Heart right ventricle (tissue), 16 donors: Measurements from ENCODE around the gene NEK7. TPM values are rescaled to one million over a fixed set of nuclear protein-coding genes. Genes with fewer than 3 reads are reported as not detected.

Experiments used
- ATAC-seq, 8 donors: fragments of 200-7000 bp; cut with Tn5 transposase; one replicate each; pipeline ENCODE4 v1.9.1; 2020; ENCODE audit warnings: mild to moderate bottlenecking in 8 of 8, moderate library complexity in 8 of 8, moderate number of reproducible peaks in 1 of 8
- DNase-seq, 2 donors: peaks; one replicate each; pipeline ENCODE4 v3.0.0-alpha.2; 2020
- H3K27ac ChIP-seq, 10 donors: fragments of 200-600 bp; sonication (generic) in 2 of 10; one replicate each; pipeline versions ENCODE4 v1.5.0 to v1.8.0; 2020 to 2022; ENCODE audit warnings: mild to moderate bottlenecking in 3 of 10
- H3K27me3 ChIP-seq, 7 donors: fragments of 200-600 bp; one replicate each; pipeline ENCODE4 v1.8.0; 2021 to 2022; ENCODE audit warnings: mild to moderate bottlenecking in 2 of 7
- H3K36me3 ChIP-seq, 9 donors: fragments of 200-600 bp; sonication (generic) in 1 of 9; one replicate each; pipeline versions ENCODE4 v1.5.0 to v1.8.0; 2020 to 2022; ENCODE audit warnings: mild to moderate bottlenecking in 2 of 9
- H3K4me1 ChIP-seq, 9 donors: fragments of 200-600 bp; sonication (generic) in 1 of 9; one replicate each; pipeline versions ENCODE4 v1.5.0 to v1.8.0; 2020 to 2022; ENCODE audit warnings: mild to moderate bottlenecking in 4 of 9
- H3K4me3 ChIP-seq, 10 donors: fragments of 200-600 bp; sonication (generic) in 2 of 10; one replicate each; pipeline versions ENCODE4 v1.5.0 to v1.8.0; 2020 to 2022; ENCODE audit warnings: mild to moderate bottlenecking in 7 of 10, moderate library complexity in 2 of 10
- H3K9me3 ChIP-seq, 11 donors: fragments of 200-600 bp in 10 of 11; sonication (generic) in 2 of 11; one replicate each; pipeline versions ENCODE4 v1.5.0 to v1.8.0; 2013 to 2022; ENCODE audit warnings: mild to moderate bottlenecking in 2 of 11, control low read depth in 1 of 11, moderate library complexity in 1 of 11
- WGBS, 2 donors: extraction: QIAGEN DNeasy Blood & Tissue Kit; methylation state at CpG; one replicate each; pipeline ENCODE4 v1.1.7; 2013; ENCODE audit warnings: inconsistent platforms in 1 of 2; 5-methylcytosine and 5-hydroxymethylcytosine counted together
- intact Hi-C, 10 donors: fragments of 100-400 bp; cut with DNase I; formaldehyde crosslinking; loops; one replicate each; pipeline versions ENCODE4 v1.11.1 to v1.14.2; 2022
- polyA plus RNA-seq, 2 donors: library from polyadenylated mRNA; stranded (reverse); fragments of 200-250 nt; gene quantifications; one replicate each; pipeline ENCODE4 v1.2.3, GENCODE V29; 2013
- total RNA-seq, 10 donors: library from RNA; stranded (reverse); fragmentation: NEBNext Ultra II Directional in 3 of 10; extraction: Animal tissue kit (Norgen Biotek cat#: 25700) in 3 of 10; gene quantifications; one replicate each; pipeline versions ENCODE4 v1.2.1 to v1.2.4, GENCODE V29; 2021 to 2023
- TF ChIP-seq, protein P1 (sequence below), 9 donors: fragments of 200-600 bp; sonication (generic) in 2 of 9; IDR thresholded peaks; one replicate each; pipeline versions ENCODE4 v1.5.0 to v1.8.0; 2021 to 2022; ENCODE audit warnings: antibody characterized with exemption in 9 of 9, mild to moderate bottlenecking in 5 of 9, moderate library complexity in 1 of 9
- donor health status: Arrhythmogenic right ventricular cardiomyopathy.
- donor health status: ischemic (EF 13 %, LVEDD 7.1; RV severe dilation, severe dysfunction).
- donor health status: healthy with polysubstance abuse.
- donor health status: DM: no; HTN: yes; CAD: no.
- donor health status: DM: no; HTN: no; CAD: no.
- donor health status: ischemic (EF 25% LVEDD 6.9; RV normal size, moderate dysfunction).
- donor health status: ischemic (EF 25% LVEDD 5.7; RV mildly dilated, moderate dysfunction).
- donor health status: healthy.
- donor health status: DM: yes; HTN: yes; CAD: no.
- donor health status: Ischemic cardiomyopathy.
- donor health status: ischemic (EF 35%, LVEDD 5.7; RV mildly dilated, moderate dysfunction).
- donor health status: nonischemic (EF 11% LVEDD 7.7; RV severe dilation, severe dysfunction).
- donor health status: DM: yes; HTN: yes; CAD: no.
- donor health status: PGD.
- donor health status: ischemic (EF 29% LVEDD 5.4; RV normal size, mild dysfunction).
- donor health status: nonischemic (EF 23%, LVEDD 6.1; RV moderate dilation, normal function).

Gene NEK7
- total and polyA plus RNA-seq, 12 donors, result 57.3 to 279 (median 207) TPM

DNA sequence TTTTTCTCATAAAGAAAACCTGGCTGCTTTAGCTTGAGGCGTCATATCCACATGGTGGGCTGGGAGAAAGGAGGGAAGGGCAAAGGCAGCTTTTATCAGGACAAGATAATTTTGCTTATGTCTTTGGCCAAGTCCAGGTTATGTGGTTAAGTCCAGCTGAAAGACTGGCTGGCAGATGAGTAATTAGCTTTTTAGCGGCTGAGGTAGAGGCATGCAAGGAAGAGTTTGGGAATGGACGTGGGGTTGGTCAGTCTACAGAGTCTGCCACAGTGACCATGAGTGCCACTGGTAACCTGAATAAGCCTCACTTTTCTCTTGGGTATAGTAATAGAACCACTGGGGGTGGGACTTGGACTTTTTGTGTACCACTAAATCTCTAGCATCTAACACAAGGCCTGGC is 39.8 kb downstream of the NEK7 start:
- Histone ChIP-seq H3K4me3 (no peak overlapping the region), H3K4me1 (peaks cover 0 to 83% (median 50%) of the 10 kb centered on the region in 9 donors), H3K9me3 (no peaks in the 10 kb centered on the region), H3K36me3 (no peaks in the 10 kb centered on the region), H3K27ac (no peak overlapping the region), H3K27me3 (no peaks in the 10 kb centered on the region)
- TF ChIP-seq, protein P1, sequence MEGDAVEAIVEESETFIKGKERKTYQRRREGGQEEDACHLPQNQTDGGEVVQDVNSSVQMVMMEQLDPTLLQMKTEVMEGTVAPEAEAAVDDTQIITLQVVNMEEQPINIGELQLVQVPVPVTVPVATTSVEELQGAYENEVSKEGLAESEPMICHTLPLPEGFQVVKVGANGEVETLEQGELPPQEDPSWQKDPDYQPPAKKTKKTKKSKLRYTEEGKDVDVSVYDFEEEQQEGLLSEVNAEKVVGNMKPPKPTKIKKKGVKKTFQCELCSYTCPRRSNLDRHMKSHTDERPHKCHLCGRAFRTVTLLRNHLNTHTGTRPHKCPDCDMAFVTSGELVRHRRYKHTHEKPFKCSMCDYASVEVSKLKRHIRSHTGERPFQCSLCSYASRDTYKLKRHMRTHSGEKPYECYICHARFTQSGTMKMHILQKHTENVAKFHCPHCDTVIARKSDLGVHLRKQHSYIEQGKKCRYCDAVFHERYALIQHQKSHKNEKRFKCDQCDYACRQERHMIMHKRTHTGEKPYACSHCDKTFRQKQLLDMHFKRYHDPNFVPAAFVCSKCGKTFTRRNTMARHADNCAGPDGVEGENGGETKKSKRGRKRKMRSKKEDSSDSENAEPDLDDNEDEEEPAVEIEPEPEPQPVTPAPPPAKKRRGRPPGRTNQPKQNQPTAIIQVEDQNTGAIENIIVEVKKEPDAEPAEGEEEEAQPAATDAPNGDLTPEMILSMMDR (IDR thresholded peaks at IDR 0.05), result no peak
- ATAC-seq (peak in 1 of 8 donors; percentile 25), DNase-seq (no peak)
- intact Hi-C loops, result no loop called here
- 91 to 96% methylated on average over 3 of the region's 3 CpGs for WGBS, 2 donors

DNA sequence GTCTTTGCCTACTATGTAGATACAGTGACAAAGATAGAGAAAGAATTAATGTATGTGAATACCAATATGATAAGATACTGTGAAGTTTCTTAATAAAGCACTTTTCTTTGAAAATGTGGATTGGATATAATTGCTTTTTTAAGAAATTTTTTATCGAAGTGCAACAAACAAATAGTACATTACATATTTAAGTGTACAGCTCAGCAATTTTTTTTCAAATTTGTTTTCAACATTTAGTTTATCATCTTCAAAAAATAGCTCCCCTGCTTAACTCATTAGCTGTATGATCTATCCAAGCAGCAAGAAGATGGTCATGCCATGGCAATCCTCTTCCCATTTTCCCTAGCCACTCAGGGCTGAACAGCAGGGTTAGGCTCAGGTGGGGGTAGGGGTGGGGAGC is 40.5 kb downstream of the NEK7 start:
- TF ChIP-seq, protein P1 (IDR thresholded peaks at IDR 0.05), result no peak
- Histone ChIP-seq H3K9me3 (no peaks in the 10 kb centered on the region), H3K4me1 (peaks cover 0 to 83% (median 52%) of the 10 kb centered on the region in 9 donors), H3K4me3 (no peak overlapping the region), H3K36me3 (no peaks in the 10 kb centered on the region), H3K27me3 (no peaks in the 10 kb centered on the region), H3K27ac (no peak overlapping the region)
- DNase-seq, result no peak
- peak in 1 of 8 donors; percentile 26 for ATAC-seq
- 91 to 95% methylated on average over 1 of the region's 1 CpG for WGBS, 2 donors
- intact Hi-C loops, result no loop called here

DNA sequence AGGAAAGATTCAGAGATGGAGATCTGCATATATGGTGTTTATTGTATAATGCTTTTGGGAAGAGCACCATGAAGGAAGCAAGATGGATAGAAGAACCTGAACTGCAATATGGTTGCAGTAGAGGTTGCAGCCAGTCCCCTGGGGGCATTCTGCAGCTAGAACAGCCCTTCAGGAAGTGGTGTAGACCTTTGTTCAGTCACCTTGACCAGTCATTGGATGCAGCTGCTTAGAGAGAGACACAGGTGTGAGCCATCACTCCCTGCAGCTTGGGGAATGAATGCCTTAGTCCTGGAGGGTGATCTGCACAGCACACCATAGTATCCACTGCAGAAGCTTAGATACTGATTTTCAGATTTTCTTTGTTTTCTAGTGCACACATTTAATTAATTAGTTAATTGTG is 42.3 kb downstream of the NEK7 start:
- Histone ChIP-seq H3K9me3 (no peaks in the 10 kb centered on the region), H3K4me1 (peaks cover 0 to 81% (median 54%) of the 10 kb centered on the region in 9 donors), H3K27me3 (no peaks in the 10 kb centered on the region), H3K4me3 (no peak overlapping the region), H3K36me3 (no peaks in the 10 kb centered on the region), H3K27ac (no peak overlapping the region)
- DNase-seq (no peak), ATAC-seq (no peak)
- intact Hi-C loops, result no loop called here
- TF ChIP-seq, protein P1 (IDR thresholded peaks at IDR 0.05), result no peak

DNA sequence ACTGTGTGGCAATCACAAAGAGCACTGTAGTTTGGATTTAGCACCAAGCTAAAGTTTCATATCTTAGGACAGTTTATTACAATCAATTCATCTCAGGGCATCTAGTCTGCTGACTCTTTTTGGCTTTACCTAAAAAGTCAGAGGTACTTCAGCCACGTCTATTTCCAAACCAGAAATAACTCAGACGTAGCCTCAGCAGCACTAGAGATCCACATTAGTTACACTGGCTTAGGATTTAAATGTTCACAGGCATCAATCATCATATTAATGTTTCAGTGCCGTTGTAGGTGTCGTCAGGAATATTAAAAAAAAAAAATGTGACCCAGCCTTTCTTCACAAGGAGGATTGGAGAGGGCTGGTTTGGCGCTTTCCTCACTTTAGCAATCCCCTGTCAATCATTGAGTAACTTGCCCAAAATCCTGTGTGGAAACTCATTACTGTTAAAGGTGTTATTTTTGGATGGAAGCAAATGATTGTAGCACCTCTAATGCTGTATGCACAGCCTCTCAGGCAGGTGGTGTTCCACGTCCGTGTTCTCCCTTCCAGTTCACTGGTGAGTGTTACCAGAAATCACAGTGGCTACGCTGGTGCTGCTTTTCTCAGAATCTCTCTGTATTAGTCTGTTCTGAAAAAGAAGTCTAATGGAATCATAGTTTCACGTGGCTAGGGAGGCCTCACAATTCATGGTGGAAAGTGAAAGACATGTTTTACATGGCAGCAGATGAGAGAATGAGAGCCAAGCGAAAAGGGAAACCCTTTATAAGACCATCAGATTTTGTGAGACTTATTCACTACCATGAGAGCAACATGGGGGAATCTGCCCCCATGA is 45.4 kb downstream of the NEK7 start:
- intact Hi-C loops, result loop anchor here in 3 of 10 donors (5.0 to 10.0 kb wide), 4 partner anchors 45 to 263 kb away; partner anchors contain the start of gene NEK7 (in 1 of the 3)
- Histone ChIP-seq H3K4me1 (peaks cover 0 to 95% (median 62%) of the 10 kb centered on the region in 9 donors), H3K27ac (peak overlapping the region in 8 of 10 donors; percentile 22 to 48 (median 32)), H3K27me3 (no peaks in the 10 kb centered on the region), H3K4me3 (no peak overlapping the region), H3K36me3 (no peaks in the 10 kb centered on the region), H3K9me3 (no peaks in the 10 kb centered on the region)
- 67 to 74% methylated on average over 10 of the region's 10 CpGs for WGBS, 2 donors
- ATAC-seq (peak in 5 of 8 donors; percentile 26 to 70 (median 51)), DNase-seq (no peak)
- TF ChIP-seq, protein P1 (IDR thresholded peaks at IDR 0.05), result no peak
